Glomerular visceral epithelial cell (primary cell): ENCODE data around the gene IGSF22.
A peak's percentile ranks its signal among the peaks of the same experiment; 100 is the strongest.

Source experiments
- DNase-seq: peaks from one replicate; pipeline ENCODE4 v3.0.0-alpha.2; 2016; ENCODE audit errors: extremely low spot score

Gene IGSF22

GRCh38 chr11:18726040-18726439 lies at the start of gene IGSF22:
TSS of gene IGSF22 (minus strand) at chr11:18726188. CDS start at chr11:18724236, 1,952 bp downstream.
- no peak for DNase-seq

GRCh38 chr11:18774801-18775200 lies 48.8 kb upstream of the IGSF22 start:
- no peak for DNase-seq

- no peak for DNase-seq
Measured at GRCh38 chr11:18773681-18774080, 47.7 kb upstream of the IGSF22 start.

GRCh38 chr11:18773104-18773503 lies 47.1 kb upstream of the IGSF22 start:
- DNase-seq = no peak

- DNase-seq = no peak
Measured at GRCh38 chr11:18772211-18772610, 46.2 kb upstream of the IGSF22 start.

GRCh38 chr11:18771266-18772035 lies 45.5 kb upstream of the IGSF22 start:
- no peak for DNase-seq

- DNase-seq = no peak
Measured at GRCh38 chr11:18770479-18771125, 44.6 kb upstream of the IGSF22 start.

- peak; percentile 4 for DNase-seq
Measured at GRCh38 chr11:18769802-18770456, 43.9 kb upstream of the IGSF22 start.

GRCh38 chr11:18768978-18769377 lies 43.0 kb upstream of the IGSF22 start:
- no peak for DNase-seq

- DNase-seq = no peak
Measured at GRCh38 chr11:18768472-18768901, 42.5 kb upstream of the IGSF22 start.

GRCh38 chr11:18766015-18766414 lies 40.0 kb upstream of the IGSF22 start:
- no peak for DNase-seq

GRCh38 chr11:18765554-18765953 lies 39.6 kb upstream of the IGSF22 start:
- no peak for DNase-seq

- no peak for DNase-seq
Measured at GRCh38 chr11:18761741-18762140, 35.8 kb upstream of the IGSF22 start.

- DNase-seq = no peak
Measured at GRCh38 chr11:18761144-18761543, 35.2 kb upstream of the IGSF22 start.

- DNase-seq = no peak
Measured at GRCh38 chr11:18757811-18758210, 31.8 kb upstream of the IGSF22 start.

GRCh38 chr11:18756889-18757288 lies 30.9 kb upstream of the IGSF22 start:
- no peak for DNase-seq

GRCh38 chr11:18754308-18754707 lies 28.3 kb upstream of the IGSF22 start:
- DNase-seq = peak; percentile 20

GRCh38 chr11:18752502-18752901 lies 26.5 kb upstream of the IGSF22 start:
- no peak for DNase-seq

GRCh38 chr11:18750944-18751343 lies 25.0 kb upstream of the IGSF22 start:
- no peak for DNase-seq

- peak; percentile 67 for DNase-seq
Measured at GRCh38 chr11:18749681-18750319, 23.8 kb upstream of the IGSF22 start.

GRCh38 chr11:18748766-18749365 lies 22.9 kb upstream of the IGSF22 start:
- peak; percentile 12 for DNase-seq

- DNase-seq = no peak
Measured at GRCh38 chr11:18745251-18745650, 19.3 kb upstream of the IGSF22 start.
